Trophoblast cell (in vitro differentiated cells and primary cell): ENCODE measurements around the gene EGFR.

ENCODE experiments used
- DNase-seq, 2 donors: peaks; one replicate each; pipeline ENCODE4 v3.0.0-alpha.2; 2016
- H2AFZ ChIP-seq: 2 replicates; pipeline ENCODE4 v1.6.1; 2013; ENCODE audit warnings: low read length, moderate library complexity, mild to moderate bottlenecking; ENCODE audit not compliant: insufficient read depth, poor library complexity
- H2AK5ac ChIP-seq: 2 replicates; pipeline ENCODE4 v1.6.1; 2013; ENCODE audit warnings: mild to moderate bottlenecking, low read length
- H2BK120ac ChIP-seq: 2 replicates; pipeline ENCODE4 v1.6.1; 2013; ENCODE audit warnings: low read length, mild to moderate bottlenecking, moderate library complexity; ENCODE audit not compliant: insufficient read depth, poor library complexity
- H2BK12ac ChIP-seq: 2 replicates; pipeline ENCODE4 v1.6.1; 2013; ENCODE audit warnings: mild to moderate bottlenecking, low read length, moderate library complexity
- H2BK5ac ChIP-seq: 2 replicates; pipeline ENCODE4 v1.6.1; 2013; ENCODE audit warnings: low read length, low read depth, moderate library complexity, mild to moderate bottlenecking; ENCODE audit not compliant: poor library complexity
- H3K14ac ChIP-seq: 2 replicates; pipeline ENCODE4 v1.6.1; 2013; ENCODE audit warnings: mild to moderate bottlenecking, low read length
- H3K18ac ChIP-seq: 2 replicates; pipeline ENCODE4 v1.6.1; 2013; ENCODE audit warnings: mild to moderate bottlenecking, low read length
- H3K23ac ChIP-seq: 2 replicates; pipeline ENCODE4 v1.6.1; 2013; ENCODE audit warnings: low read length
- H3K27ac ChIP-seq: 2 replicates; pipeline ENCODE4 v1.5.1; 2013; ENCODE audit warnings: low read depth, mild to moderate bottlenecking, inconsistent platforms, low read length, moderate library complexity
- H3K27me3 ChIP-seq: 2 replicates; pipeline ENCODE4 v1.6.1; 2013; ENCODE audit warnings: inconsistent platforms, mild to moderate bottlenecking, low read length, moderate library complexity; ENCODE audit not compliant: insufficient read depth
- H3K36me3 ChIP-seq, 2 experiments: 1 replicate in 1 of 2; 2 replicates in 1 of 2; pipeline ENCODE4 v1.6.1; 2013; ENCODE audit warnings: low read length in 2 of 2, mild to moderate bottlenecking in 2 of 2, moderate library complexity in 1 of 2; ENCODE audit not compliant: insufficient read depth in 2 of 2, control insufficient read depth in 1 of 2
- H3K4ac ChIP-seq: 2 replicates; pipeline ENCODE4 v1.6.1; 2013; ENCODE audit warnings: low read depth, mild to moderate bottlenecking, low read length, moderate library complexity
- H3K4me1 ChIP-seq, 2 experiments: 1 replicate in 1 of 2; 2 replicates in 1 of 2; pipeline ENCODE4 v1.6.1; 2013; ENCODE audit warnings: low read length in 2 of 2, mild to moderate bottlenecking in 2 of 2, moderate library complexity in 1 of 2; ENCODE audit not compliant: insufficient read depth in 2 of 2, control insufficient read depth in 1 of 2
- H3K4me2 ChIP-seq: 2 replicates; pipeline ENCODE4 v1.6.1; 2013; ENCODE audit warnings: inconsistent platforms, mild to moderate bottlenecking, low read length, moderate library complexity
- H3K4me3 ChIP-seq: 2 replicates; pipeline ENCODE4 v1.5.1; 2013; ENCODE audit warnings: mild to moderate bottlenecking, low read depth, low read length, inconsistent platforms
- H3K79me1 ChIP-seq: one replicate; pipeline ENCODE4 v1.6.1; 2013; ENCODE audit warnings: low read length
- H3K79me2 ChIP-seq: 2 replicates; pipeline ENCODE4 v1.6.1; 2013; ENCODE audit warnings: low read length, mild to moderate bottlenecking; ENCODE audit not compliant: control insufficient read depth, insufficient read depth, poor library complexity
- H3K9ac ChIP-seq: 2 replicates; pipeline ENCODE4 v1.6.1; 2013; ENCODE audit warnings: mild to moderate bottlenecking, low read length
- H3K9me3 ChIP-seq: 2 replicates; pipeline ENCODE4 v1.6.1; 2013; ENCODE audit warnings: low read depth, mild to moderate bottlenecking, control low read depth, inconsistent platforms, low read length; ENCODE audit not compliant: insufficient read depth
- H4K12ac ChIP-seq: 2 replicates; pipeline ENCODE4 v1.6.1; 2013; ENCODE audit warnings: low read depth, mild to moderate bottlenecking, low read length, moderate library complexity
- H4K8ac ChIP-seq: 2 replicates; pipeline ENCODE4 v1.6.1; 2013; ENCODE audit warnings: low read depth, mild to moderate bottlenecking, low read length, moderate library complexity
- H4K91ac ChIP-seq: one replicate; pipeline ENCODE4 v1.6.1; 2013; ENCODE audit warnings: low read depth, mild to moderate bottlenecking, low read length, moderate library complexity
- WGBS: extraction: QIAGEN DNeasy Blood & Tissue Kit; methylation state at CpG from one replicate; pipeline ENCODE4 v1.1.7; 2013; ENCODE audit warnings: missing lambda C conversion rate; ENCODE audit not compliant: insufficient read length, insufficient coverage; ENCODE audit errors: extremely low coverage; 5-methylcytosine and 5-hydroxymethylcytosine counted together

The EGFR gene

DNA sequence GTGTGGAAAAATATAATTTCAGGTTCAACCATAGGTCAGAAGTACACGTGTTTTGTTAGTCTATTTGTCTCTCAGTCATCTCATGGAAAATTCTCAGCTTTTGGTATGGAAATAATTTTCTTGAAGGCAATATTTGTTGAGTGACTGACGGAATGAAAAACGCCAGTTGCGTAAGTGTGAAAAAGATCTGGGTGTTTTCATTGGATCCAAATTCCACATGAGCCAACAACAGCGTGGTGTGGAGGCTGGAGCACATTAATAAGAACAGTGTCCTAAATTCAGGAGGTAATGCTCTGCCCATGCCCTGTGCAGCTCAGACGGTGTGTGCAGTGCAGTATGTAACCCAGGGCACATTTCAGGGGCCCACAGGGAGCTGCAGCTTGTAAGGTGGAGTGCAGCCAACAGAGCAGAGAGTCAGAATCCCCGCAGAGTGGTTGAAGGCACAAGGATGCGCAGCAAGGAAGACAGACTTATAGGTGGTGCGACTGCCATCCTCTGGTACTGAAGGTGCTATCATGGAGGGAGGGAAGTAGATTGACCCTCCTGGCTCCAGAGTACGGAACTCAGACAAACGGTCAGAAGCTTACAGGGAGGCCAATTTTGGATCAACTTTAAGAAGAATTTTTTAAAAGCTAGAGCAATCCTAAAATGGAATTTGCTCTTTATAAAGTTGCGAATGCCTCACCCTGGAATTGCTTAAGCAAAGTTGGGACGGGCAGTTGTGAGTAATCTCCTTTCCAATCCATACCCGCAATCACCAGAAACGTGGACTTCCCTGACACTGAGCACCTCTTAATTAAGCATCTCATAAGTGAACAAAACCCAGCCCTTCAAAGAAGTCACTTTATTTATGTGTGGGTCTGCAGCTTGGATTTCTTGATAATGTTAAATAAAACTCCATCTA is 38.0 kb downstream of the EGFR start:
- H4K12ac ChIP-seq, result no peak overlapping the region
- no peaks in the 10 kb centered on the region for H3K27me3 ChIP-seq
- H3K9me3 ChIP-seq, result peaks cover 4% of the 10 kb centered on the region
- H2BK5ac ChIP-seq, result no peak overlapping the region
- H3K4me2 ChIP-seq, result no peak overlapping the region
- H3K4me1 ChIP-seq, result peaks cover 16 to 21% of the 10 kb centered on the region in 2 experiments
- H2BK12ac ChIP-seq, result peak overlapping the region; percentile 27
- H4K91ac ChIP-seq, result no peak overlapping the region
- H4K8ac ChIP-seq, result no peak overlapping the region
- peak overlapping the region; percentile 51 for H3K18ac ChIP-seq
- H3K79me1 ChIP-seq, result peaks cover 17% of the 10 kb centered on the region
- no peak overlapping the region for H3K14ac ChIP-seq
- WGBS, result no CpG with 5 or more reads among the region's 15 CpGs
- H3K36me3 ChIP-seq, result no peaks in the 10 kb centered on the region
- peak overlapping the region; percentile 4 for H3K4me3 ChIP-seq
- no peak overlapping the region for H2AFZ ChIP-seq
- no peak overlapping the region for H3K9ac ChIP-seq
- no peak overlapping the region for H3K27ac ChIP-seq
- H3K23ac ChIP-seq, result no peak overlapping the region
- DNase-seq, result peak; percentile 82 to 97
- no peak overlapping the region for H2BK120ac ChIP-seq
- peak overlapping the region; percentile 30 for H3K4ac ChIP-seq
- H2AK5ac ChIP-seq, result no peak overlapping the region
- no peaks in the 10 kb centered on the region for H3K79me2 ChIP-seq

DNA sequence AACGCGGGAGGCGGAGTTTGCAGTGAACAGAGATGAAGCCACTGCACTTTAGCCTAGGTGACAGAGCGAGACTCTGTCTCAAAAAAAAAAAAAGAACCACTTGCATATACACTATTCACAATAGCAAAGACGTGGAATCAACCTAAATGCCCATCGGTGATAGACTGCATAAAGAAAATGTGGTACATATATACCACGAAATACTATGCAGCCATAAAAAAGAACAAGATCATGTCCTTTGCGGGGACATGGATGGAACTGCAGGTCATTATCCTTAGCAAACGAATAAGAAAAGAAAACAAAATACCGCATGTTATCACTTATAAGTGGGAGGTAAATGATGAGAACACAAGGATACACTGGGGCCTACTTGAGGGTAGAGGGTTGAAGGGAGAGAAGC is 39.5 kb downstream of the EGFR start:
- Histone ChIP-seq H3K79me1 (peaks cover 12% of the 10 kb centered on the region), H2BK120ac (no peak overlapping the region), H3K4ac (no peak overlapping the region), H3K27ac (no peak overlapping the region), H2AK5ac (no peak overlapping the region), H3K23ac (no peak overlapping the region), H2AFZ (no peak overlapping the region), H3K36me3 (no peaks in the 10 kb centered on the region), H4K8ac (no peak overlapping the region), H3K79me2 (no peaks in the 10 kb centered on the region), H4K91ac (no peak overlapping the region), H3K14ac (no peak overlapping the region), H3K4me2 (no peak overlapping the region), H2BK12ac (no peak overlapping the region), H3K27me3 (no peaks in the 10 kb centered on the region), H3K18ac (no peak overlapping the region), H4K12ac (no peak overlapping the region), H3K9me3 (peaks cover 4% of the 10 kb centered on the region), H3K9ac (no peak overlapping the region), H2BK5ac (no peak overlapping the region), H3K4me1 (peaks cover 14 to 15% of the 10 kb centered on the region in 2 experiments), H3K4me3 (no peak overlapping the region)
- WGBS, result no CpG with 5 or more reads among the region's 10 CpGs
- DNase-seq, result no peak

- no peak overlapping the region for H2AK5ac ChIP-seq
- H3K27me3 ChIP-seq, result no peaks in the 10 kb centered on the region
- H3K4me3 ChIP-seq, result no peak overlapping the region
- H3K4me2 ChIP-seq, result no peak overlapping the region
- no peak overlapping the region for H3K18ac ChIP-seq
- peaks cover 6% of the 10 kb centered on the region for H3K79me1 ChIP-seq
- H3K23ac ChIP-seq, result no peak overlapping the region
- H4K91ac ChIP-seq, result no peak overlapping the region
- H3K4ac ChIP-seq, result no peak overlapping the region
- H2BK12ac ChIP-seq, result no peak overlapping the region
- no peak overlapping the region for H4K12ac ChIP-seq
- peaks cover 9 to 12% of the 10 kb centered on the region in 2 experiments for H3K4me1 ChIP-seq
- WGBS, result no CpG with 5 or more reads among the region's 2 CpGs
- H3K14ac ChIP-seq, result no peak overlapping the region
- no peaks in the 10 kb centered on the region for H3K79me2 ChIP-seq
- no peak overlapping the region for H2BK5ac ChIP-seq
- H3K36me3 ChIP-seq, result no peaks in the 10 kb centered on the region
- peaks cover 4% of the 10 kb centered on the region for H3K9me3 ChIP-seq
- no peak overlapping the region for H4K8ac ChIP-seq
- H2BK120ac ChIP-seq, result no peak overlapping the region
- no peak overlapping the region for H3K27ac ChIP-seq
- no peak overlapping the region for H2AFZ ChIP-seq
- H3K9ac ChIP-seq, result no peak overlapping the region
- no peak for DNase-seq
Measured at GRCh38 chr7:55059021-55059420, 40.2 kb downstream of the EGFR start.

- no peak overlapping the region for H3K4me2 ChIP-seq
- H3K4ac ChIP-seq, result no peak overlapping the region
- no peak overlapping the region for H2BK120ac ChIP-seq
- H2AK5ac ChIP-seq, result no peak overlapping the region
- no peak overlapping the region for H4K8ac ChIP-seq
- H3K36me3 ChIP-seq, result no peaks in the 10 kb centered on the region
- no peak overlapping the region for H3K23ac ChIP-seq
- no peak for DNase-seq
- peaks cover 2% of the 10 kb centered on the region for H3K9me3 ChIP-seq
- H4K12ac ChIP-seq, result no peak overlapping the region
- no peaks in the 10 kb centered on the region for H3K27me3 ChIP-seq
- H3K79me2 ChIP-seq, result no peaks in the 10 kb centered on the region
- no peak overlapping the region for H2AFZ ChIP-seq
- peaks cover 2 to 7% of the 10 kb centered on the region in 2 experiments for H3K4me1 ChIP-seq
- no peak overlapping the region for H3K9ac ChIP-seq
- no peaks in the 10 kb centered on the region for H3K79me1 ChIP-seq
- no peak overlapping the region for H3K18ac ChIP-seq
- H3K27ac ChIP-seq, result no peak overlapping the region
- H3K4me3 ChIP-seq, result no peak overlapping the region
- no peak overlapping the region for H2BK5ac ChIP-seq
- WGBS, result no CpG with 5 or more reads among the region's 2 CpGs
- no peak overlapping the region for H3K14ac ChIP-seq
- no peak overlapping the region for H2BK12ac ChIP-seq
- no peak overlapping the region for H4K91ac ChIP-seq
Measured at GRCh38 chr7:55060085-55060484, 41.3 kb downstream of the EGFR start.
